OCI-LY3 (cell line): Measurements from ENCODE around the gene ANKRD11.

Experiments
- H2AFZ ChIP-seq: fragments of 200-600, 300-600 bp; shearing (Covaris generic); 2 replicates; pipeline ENCODE4 v1.6.0; 2014; ENCODE audit warnings: antibody characterized with exemption, low read depth, low read length
- H3K27ac ChIP-seq: fragments of 200-600, 300-600 bp; sonication (generic); 2 replicates; pipeline ENCODE4 v1.5.1; 2014; ENCODE audit warnings: mild to moderate bottlenecking, low read length, moderate library complexity, mixed read lengths
- H3K27me3 ChIP-seq: fragments of 200-600, 300-600 bp; sonication (generic); 2 replicates; pipeline ENCODE4 v1.6.1; 2014; ENCODE audit warnings: low read depth, low read length, mixed read lengths
- H3K36me3 ChIP-seq: fragments of 200-600, 300-600 bp; sonication (generic); replicated peaks from 2 replicates; pipeline ENCODE3; 2014; ENCODE audit warnings: low read depth, low read length, mixed read lengths
- H3K4me1 ChIP-seq: fragments of 300-600, 200-600 bp; sonication (generic); 2 replicates; pipeline ENCODE4 v1.6.1; 2014; ENCODE audit warnings: low read length, mixed read lengths
- H3K4me2 ChIP-seq: fragments of 200-600, 300-600 bp; sonication (generic); 2 replicates; pipeline ENCODE4 v1.6.1; 2014; ENCODE audit warnings: low read length, mixed read lengths
- H3K4me3 ChIP-seq: fragments of 300-600, 200-600 bp; sonication (generic); 2 replicates; pipeline ENCODE4 v1.5.1; 2014; ENCODE audit warnings: antibody characterized with exemption, mild to moderate bottlenecking, low read length, moderate library complexity
- H3K79me2 ChIP-seq: fragments of 300-600, 200-600 bp; shearing (Covaris generic); 2 replicates; pipeline ENCODE4 v1.6.1; 2014; ENCODE audit warnings: mild to moderate bottlenecking, low read length, mixed read lengths
- H3K9ac ChIP-seq: fragments of 300-600, 200-600 bp; shearing (Covaris generic); 2 replicates; pipeline ENCODE4 v1.6.0; 2014; ENCODE audit warnings: mild to moderate bottlenecking, low read length, moderate library complexity
- H3K9me3 ChIP-seq: fragments of 200-600, 300-600 bp; shearing (Covaris generic); 2 replicates; pipeline ENCODE4 v1.6.1; 2014; ENCODE audit warnings: low read length, mixed read lengths; ENCODE audit not compliant: insufficient read depth
- H4K20me1 ChIP-seq: fragments of 200-600, 300-600 bp; sonication (generic); 2 replicates; pipeline ENCODE4 v1.6.1; 2016; ENCODE audit warnings: low read length, mixed read lengths; ENCODE audit not compliant: insufficient read depth
- EZH2phosphoT487 ChIP-seq: fragments of 200-600 bp; shearing (Covaris generic); IDR thresholded peaks from 2 replicates; pipeline ENCODE4 v1.6.1; 2018; ENCODE audit warnings: antibody characterized with exemption, mixed run types, low read depth
- TF ChIP-seq, protein P1 (sequence below): fragments of 200-600, 300-600 bp; sonication (generic); IDR thresholded peaks from 2 replicates; pipeline ENCODE4 v1.5.1; 2014; ENCODE audit warnings: antibody characterized with exemption, low read length, low read depth

The ANKRD11 gene

DNA sequence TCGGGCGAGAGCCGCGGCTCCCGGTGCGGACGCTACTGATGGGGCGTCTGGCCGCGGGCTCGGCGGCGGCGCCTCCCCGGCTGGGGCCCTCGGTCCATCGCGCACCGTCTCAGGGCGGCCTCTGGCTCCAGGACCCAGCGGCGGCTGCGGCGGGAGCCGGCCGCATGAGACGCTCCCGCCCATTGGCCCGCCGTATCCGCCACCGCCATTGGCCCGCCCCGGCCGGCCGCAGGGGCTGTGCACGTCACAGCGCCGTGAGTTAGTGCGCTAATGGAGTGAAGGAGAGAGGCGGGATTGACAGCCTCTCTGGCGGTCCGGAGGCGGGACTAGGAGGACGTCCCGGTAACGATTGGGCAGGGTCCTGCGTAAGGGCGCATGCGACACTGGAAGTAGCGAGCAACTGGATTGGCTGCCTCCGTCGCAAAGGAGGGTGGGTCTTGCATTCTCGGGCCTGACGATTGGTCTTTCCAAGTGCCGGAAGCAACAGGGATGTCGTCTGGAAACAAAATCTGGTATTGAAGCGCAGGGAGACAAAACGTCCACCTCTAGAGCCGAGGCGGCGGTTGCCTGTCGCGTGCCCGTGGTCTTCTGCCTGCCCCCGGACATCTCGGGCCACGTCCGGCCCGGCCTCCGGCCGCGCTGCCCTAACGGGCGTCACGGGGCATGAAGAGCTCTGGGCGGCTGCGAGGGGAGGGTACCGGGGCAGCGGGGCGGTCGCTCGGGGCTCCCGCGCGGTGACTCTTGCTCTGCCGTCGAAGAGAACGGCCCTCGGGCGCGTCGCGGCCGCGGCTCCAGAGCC lies at the start of gene ANKRD11:
Gene ANKRD11 (minus strand): TSS at position 123 of the 799 bp plus-strand sequence. CDS start 173,542 bp downstream, outside the sequence.
- Histone ChIP-seq H3K36me3 (peaks cover 11% of the 10 kb centered on the region), H3K4me2 (peak within 1 kb of the TSS; percentile 96), H3K27me3 (no peaks in the 10 kb centered on the region), H3K4me3 (peak within 1 kb of the TSS; percentile 90), H3K79me2 (peaks cover 64% of the 10 kb centered on the region), H4K20me1 (peaks cover 26% of the 10 kb centered on the region), H2AFZ (peak within 1 kb of the TSS; percentile 84; the same call in 1 of the 2 replicates), H3K9me3 (no peaks in the 10 kb centered on the region), H3K9ac (peak within 1 kb of the TSS; percentile 80), H3K4me1 (peaks cover 36% of the 10 kb centered on the region), H3K27ac (peak within 1 kb of the TSS; percentile 90)
- TF ChIP-seq EZH2phosphoT487: no peak

DNA sequence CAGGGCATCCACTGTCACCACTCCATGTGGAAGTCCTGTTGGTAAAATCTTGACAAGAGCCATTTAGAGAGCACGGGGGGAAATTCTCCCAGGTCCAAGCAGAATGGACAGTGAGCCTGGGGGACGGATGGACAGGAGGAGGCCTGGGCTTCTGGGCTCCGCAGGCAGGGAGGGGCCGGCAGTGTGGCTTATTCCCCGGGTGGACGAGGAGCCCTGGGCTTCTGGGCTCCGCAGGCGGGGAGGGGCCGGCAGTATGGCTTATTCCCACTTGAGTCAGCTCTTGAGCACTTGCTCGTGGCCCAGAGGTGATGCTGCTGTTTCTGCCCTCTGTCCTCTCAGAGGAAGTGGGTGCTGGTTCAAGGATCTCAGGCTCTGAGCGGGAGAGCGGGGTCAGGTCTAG lies 47.9 kb upstream of the ANKRD11 start:
- Histone ChIP-seq H3K36me3 (peaks cover 29% of the 10 kb centered on the region), H3K9me3 (no peaks in the 10 kb centered on the region), H4K20me1 (no peaks in the 10 kb centered on the region; the same call in 1 of the 2 replicates), H3K27ac (no peak overlapping the region), H2AFZ (no peak overlapping the region), H3K4me2 (no peak overlapping the region), H3K4me3 (no peak overlapping the region), H3K27me3 (no peaks in the 10 kb centered on the region), H3K9ac (no peak overlapping the region), H3K79me2 (no peaks in the 10 kb centered on the region), H3K4me1 (no peaks in the 10 kb centered on the region)
- TF ChIP-seq, protein P1, sequence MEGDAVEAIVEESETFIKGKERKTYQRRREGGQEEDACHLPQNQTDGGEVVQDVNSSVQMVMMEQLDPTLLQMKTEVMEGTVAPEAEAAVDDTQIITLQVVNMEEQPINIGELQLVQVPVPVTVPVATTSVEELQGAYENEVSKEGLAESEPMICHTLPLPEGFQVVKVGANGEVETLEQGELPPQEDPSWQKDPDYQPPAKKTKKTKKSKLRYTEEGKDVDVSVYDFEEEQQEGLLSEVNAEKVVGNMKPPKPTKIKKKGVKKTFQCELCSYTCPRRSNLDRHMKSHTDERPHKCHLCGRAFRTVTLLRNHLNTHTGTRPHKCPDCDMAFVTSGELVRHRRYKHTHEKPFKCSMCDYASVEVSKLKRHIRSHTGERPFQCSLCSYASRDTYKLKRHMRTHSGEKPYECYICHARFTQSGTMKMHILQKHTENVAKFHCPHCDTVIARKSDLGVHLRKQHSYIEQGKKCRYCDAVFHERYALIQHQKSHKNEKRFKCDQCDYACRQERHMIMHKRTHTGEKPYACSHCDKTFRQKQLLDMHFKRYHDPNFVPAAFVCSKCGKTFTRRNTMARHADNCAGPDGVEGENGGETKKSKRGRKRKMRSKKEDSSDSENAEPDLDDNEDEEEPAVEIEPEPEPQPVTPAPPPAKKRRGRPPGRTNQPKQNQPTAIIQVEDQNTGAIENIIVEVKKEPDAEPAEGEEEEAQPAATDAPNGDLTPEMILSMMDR: no peak
- TF ChIP-seq EZH2phosphoT487: no peak

GRCh38 chr16:89537549-89537925 lies 47.2 kb upstream of the ANKRD11 start:
- Histone ChIP-seq H4K20me1 (no peaks in the 10 kb centered on the region; the same call in 1 of the 2 replicates), H3K4me1 (no peaks in the 10 kb centered on the region), H3K4me2 (no peak overlapping the region), H2AFZ (no peak overlapping the region), H3K4me3 (no peak overlapping the region), H3K9ac (no peak overlapping the region), H3K36me3 (peaks cover 29% of the 10 kb centered on the region), H3K27me3 (no peaks in the 10 kb centered on the region), H3K27ac (no peak overlapping the region), H3K9me3 (no peaks in the 10 kb centered on the region), H3K79me2 (no peaks in the 10 kb centered on the region)
- TF ChIP-seq EZH2phosphoT487: no peak
- TF ChIP-seq, protein P1: no peak

DNA sequence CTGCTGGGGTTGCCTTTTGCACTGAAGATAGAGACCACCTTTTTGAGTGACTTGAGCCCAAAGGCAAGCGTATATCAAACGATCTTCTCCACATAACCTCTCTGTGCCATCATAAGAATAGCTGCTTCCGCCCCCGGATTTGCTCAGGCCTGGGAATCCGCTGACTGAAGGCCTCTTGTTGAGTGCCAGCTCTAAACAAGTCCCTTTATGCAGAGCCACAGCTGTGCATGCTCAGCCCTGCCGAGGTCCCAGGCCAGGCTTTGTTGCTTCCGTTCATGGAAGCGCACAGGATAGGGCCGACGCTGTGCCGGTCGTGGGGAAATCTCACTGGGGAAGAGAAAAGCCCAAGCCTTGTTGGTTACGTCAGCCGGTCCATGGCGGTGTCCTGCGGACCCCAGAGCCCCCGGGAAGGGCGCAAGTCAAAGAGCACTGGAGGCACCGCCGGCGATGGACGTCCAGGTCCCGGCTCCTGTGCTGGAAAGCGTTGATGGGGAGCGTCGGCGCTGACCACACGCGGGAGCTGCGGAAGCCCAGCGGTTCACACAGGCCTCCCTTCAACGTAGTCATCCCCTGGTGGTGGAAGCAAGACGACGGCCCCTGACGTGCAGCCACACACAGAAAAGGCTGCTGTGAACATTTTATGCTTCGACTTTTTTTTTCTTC lies 46.7 kb upstream of the ANKRD11 start:
- no peak for TF ChIP-seq EZH2phosphoT487
- TF ChIP-seq, protein P1: no peak
- no peak overlapping the region for H3K4me2 ChIP-seq
- H4K20me1 ChIP-seq: no peaks in the 10 kb centered on the region; the same call in 1 of the 2 replicates
- H3K4me1 ChIP-seq: no peaks in the 10 kb centered on the region
- H3K4me3 ChIP-seq: no peak overlapping the region
- H3K27ac ChIP-seq: no peak overlapping the region
- H3K79me2 ChIP-seq: no peaks in the 10 kb centered on the region
- H2AFZ ChIP-seq: no peak overlapping the region
- H3K27me3 ChIP-seq: no peaks in the 10 kb centered on the region
- H3K9ac ChIP-seq: no peak overlapping the region
- H3K9me3 ChIP-seq: no peaks in the 10 kb centered on the region
- peaks cover 34% of the 10 kb centered on the region for H3K36me3 ChIP-seq
